GM19023 (cell line): ENCODE data around the gene CMKLR1.

Source experiments
- ATAC-seq: cut with Tn5 transposase; IDR thresholded peaks from one replicate; pipeline ENCODE4 v1.9.1; 2021; ENCODE audit warnings: mild to moderate bottlenecking, moderate library complexity; ENCODE audit not compliant: unreplicated experiment

CMKLR1 gene

GRCh38 chr12:108238474-108238873 is 100.6 kb downstream of the CMKLR1 start:
- no peak for ATAC-seq
